ENCODE data around the gene GYS2.

Gene GYS2

DNA sequence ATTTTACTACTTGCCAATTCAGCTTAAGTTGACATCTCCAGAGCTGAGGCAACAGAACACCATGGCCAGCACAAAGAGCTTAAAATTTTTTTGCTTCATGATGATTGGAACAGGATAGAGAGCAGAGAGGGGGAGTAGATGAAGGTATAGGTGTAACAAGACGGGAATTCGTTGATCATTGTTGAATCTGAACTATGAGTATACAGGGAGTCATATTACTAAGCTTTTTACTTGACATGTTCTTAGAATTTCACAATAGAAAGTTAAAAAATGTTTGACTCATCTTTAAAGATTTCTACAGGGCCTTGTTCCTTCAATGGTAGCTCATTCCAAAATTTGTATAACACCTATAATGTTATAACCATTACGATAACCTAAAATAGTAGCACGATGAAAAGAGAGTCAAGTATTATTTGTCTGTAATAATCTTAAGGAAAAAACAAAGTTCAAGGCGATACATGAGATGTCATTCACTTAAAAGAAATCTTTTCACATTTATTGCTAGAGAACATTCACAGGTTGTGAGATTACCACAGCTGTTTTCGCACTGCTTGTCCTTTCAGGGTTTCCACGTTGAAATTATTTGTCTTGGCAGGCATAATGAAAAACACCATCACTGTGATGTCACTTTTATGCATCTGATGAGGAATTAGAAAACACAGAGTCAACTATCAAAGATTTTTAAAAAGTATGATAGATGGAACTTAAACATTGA, 44.6 kb downstream of the GYS2 start:
- no peak overlapping the region for H3K4me3 ChIP-seq (ENCODE audit: control insufficient read depth, low read depth, low read length)
- DNase-seq (ENCODE audit: low read depth): peak; percentile 5
- TF ChIP-seq, protein P1, sequence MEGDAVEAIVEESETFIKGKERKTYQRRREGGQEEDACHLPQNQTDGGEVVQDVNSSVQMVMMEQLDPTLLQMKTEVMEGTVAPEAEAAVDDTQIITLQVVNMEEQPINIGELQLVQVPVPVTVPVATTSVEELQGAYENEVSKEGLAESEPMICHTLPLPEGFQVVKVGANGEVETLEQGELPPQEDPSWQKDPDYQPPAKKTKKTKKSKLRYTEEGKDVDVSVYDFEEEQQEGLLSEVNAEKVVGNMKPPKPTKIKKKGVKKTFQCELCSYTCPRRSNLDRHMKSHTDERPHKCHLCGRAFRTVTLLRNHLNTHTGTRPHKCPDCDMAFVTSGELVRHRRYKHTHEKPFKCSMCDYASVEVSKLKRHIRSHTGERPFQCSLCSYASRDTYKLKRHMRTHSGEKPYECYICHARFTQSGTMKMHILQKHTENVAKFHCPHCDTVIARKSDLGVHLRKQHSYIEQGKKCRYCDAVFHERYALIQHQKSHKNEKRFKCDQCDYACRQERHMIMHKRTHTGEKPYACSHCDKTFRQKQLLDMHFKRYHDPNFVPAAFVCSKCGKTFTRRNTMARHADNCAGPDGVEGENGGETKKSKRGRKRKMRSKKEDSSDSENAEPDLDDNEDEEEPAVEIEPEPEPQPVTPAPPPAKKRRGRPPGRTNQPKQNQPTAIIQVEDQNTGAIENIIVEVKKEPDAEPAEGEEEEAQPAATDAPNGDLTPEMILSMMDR (IDR thresholded peaks at IDR 0.05; ENCODE audit: control insufficient read depth, insufficient read depth, low read depth, low read length, missing control alignments): no peak

DNA sequence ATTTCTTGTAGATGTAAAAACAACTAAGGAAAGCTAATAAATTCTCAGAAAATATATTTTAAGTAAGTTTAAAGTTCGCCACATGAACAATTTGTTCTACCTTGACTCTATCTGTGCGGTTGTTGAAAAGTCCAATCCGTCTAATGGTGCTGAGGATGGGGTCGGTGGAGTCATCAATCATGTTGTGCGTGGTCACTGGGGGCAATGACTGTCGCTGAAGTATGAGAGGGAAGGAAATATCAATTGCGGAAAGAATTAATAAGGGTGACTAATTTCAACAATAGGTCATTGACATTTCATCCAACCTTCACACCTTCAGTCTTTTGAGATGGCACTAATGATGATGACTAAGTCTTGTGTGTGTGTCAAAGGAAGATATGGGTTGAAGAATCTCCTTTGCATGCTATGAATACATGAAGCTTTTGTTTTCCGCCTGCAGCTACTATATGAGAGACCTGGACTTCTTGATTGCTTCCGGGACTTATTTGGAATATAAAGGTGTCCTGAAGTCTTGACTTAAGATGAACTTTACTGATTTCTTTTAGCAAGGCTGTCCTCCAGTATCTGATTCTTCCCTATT, 46.5 kb downstream of the GYS2 start:
- TF ChIP-seq, protein P1 (IDR thresholded peaks at IDR 0.05; ENCODE audit: control insufficient read depth, insufficient read depth, low read depth, low read length, missing control alignments): no peak
- DNase-seq (ENCODE audit: low read depth): no peak
- H3K4me3 ChIP-seq (ENCODE audit: control insufficient read depth, low read depth, low read length): no peak overlapping the region

DNA sequence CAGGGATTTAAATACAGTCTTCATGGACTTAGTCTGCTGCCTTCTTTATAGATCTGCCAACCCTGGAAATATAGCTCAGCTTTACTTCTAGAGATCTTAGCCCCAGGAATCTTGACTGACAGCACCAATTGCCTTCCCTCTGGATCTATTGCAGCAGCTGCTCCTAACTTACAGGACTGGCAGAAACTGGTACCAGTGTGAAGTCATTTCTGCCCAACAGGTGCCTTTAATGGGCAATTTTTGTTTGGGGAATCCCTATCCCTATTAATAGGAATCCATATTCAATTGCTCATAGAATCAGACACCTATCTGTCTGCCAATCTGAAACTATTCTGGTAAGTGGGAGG, 51.3 kb downstream of the GYS2 start:
- no peak overlapping the region for H3K4me3 ChIP-seq (ENCODE audit: control insufficient read depth, low read depth, low read length)
- DNase-seq (ENCODE audit: low read depth): no peak
- TF ChIP-seq, protein P1 (IDR thresholded peaks at IDR 0.05; ENCODE audit: control insufficient read depth, insufficient read depth, low read depth, low read length, missing control alignments): no peak

DNA sequence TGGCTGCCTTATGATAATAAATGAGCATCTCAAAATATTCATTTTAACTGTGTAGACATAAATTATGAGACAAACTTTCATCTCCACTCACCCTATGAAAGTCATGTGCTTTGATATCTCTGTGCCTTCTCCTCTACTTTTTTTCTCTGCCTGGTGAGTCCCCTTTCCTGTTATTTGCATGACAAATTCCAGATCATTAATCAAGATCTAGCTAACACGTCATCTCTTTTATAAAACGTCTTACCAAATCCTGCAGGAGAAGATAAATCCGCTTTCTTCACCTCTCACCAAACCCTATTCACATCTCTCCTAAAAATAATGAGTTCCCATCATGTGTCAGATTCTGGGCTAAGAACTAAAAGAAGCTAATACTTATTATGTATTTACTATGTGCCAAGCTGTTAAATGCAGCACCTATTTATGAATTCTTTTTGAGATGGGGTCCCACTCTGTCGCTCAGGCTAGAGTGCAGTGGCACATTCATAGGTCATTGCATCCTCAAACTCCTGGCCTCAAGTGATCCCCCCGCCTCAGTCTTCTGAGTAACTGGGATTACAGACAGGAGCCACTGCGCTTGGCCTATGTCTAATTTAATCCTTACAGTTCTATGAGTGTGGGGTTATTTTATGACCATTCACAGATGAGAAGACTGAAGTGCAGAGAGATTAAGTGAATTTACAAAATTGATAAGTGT, 51.9 kb downstream of the GYS2 start:
- H3K4me3 ChIP-seq (ENCODE audit: control insufficient read depth, low read depth, low read length): no peak overlapping the region
- TF ChIP-seq, protein P1 (IDR thresholded peaks at IDR 0.05; ENCODE audit: control insufficient read depth, insufficient read depth, low read depth, low read length, missing control alignments): no peak
- no peak for DNase-seq (ENCODE audit: low read depth)

DNA sequence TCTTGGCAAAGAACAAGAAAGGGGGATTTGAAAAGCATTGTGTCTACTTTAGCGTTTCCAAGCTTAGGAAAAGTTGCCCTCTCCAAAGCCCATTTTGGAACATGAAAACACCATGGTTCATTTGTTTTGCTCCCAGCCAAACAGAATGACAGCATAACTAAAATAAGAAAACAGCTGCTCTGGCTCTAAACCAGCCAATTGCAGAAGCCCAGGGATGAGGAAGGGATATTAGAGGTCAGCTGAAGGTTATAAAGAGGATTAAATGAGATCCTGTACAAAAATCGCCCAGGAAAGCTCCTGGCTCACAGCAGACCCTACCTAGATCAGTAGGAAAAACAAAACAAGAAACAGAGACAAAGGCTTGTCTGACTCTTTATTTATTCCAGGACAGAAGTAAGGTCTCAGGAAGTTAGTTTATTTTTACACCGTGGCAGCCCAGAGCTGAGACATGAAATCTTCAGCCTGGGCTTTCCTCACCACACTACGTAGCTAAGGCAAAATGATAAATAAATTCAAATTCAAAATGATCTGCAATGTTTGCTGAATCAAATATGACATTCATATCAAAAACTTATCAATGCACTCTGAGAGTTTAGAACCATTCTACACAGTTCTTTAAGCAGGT, 52.7 kb downstream of the GYS2 start:
- no peak overlapping the region for H3K4me3 ChIP-seq (ENCODE audit: control insufficient read depth, low read depth, low read length)
- DNase-seq (ENCODE audit: low read depth): no peak
- TF ChIP-seq, protein P1 (IDR thresholded peaks at IDR 0.05; ENCODE audit: control insufficient read depth, insufficient read depth, low read depth, low read length, missing control alignments): no peak

DNA sequence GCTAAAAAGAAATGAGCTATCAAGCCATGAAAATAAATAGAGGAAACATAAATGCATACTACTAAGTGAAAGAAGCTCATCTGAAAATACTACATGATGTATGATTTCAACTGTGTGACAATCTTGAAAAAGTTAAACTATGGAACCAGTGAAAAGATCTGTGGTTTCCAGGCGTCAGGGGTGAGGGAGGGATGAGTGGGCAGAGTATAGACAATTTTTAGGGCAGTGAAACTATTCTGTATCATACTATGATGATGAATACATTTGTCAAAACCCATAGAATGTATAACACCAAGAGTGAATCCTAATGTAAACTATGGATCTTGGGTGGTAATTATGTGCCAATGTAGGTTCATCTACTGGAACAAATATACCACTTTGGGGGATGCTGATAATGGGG, 57.2 kb downstream of the GYS2 start:
- H3K4me3 ChIP-seq (ENCODE audit: control insufficient read depth, low read depth, low read length): no peak overlapping the region
- TF ChIP-seq, protein P1 (IDR thresholded peaks at IDR 0.05; ENCODE audit: control insufficient read depth, insufficient read depth, low read depth, low read length, missing control alignments): no peak
- no peak for DNase-seq (ENCODE audit: low read depth)
